NCI-H510A (cell line): ENCODE measurements around the gene CABLES2.

Source experiments
- DNase-seq: peaks from one replicate; lab custom pipeline; 2025; lab: John Stamatoyannopoulos, UW

CABLES2 gene

DNA sequence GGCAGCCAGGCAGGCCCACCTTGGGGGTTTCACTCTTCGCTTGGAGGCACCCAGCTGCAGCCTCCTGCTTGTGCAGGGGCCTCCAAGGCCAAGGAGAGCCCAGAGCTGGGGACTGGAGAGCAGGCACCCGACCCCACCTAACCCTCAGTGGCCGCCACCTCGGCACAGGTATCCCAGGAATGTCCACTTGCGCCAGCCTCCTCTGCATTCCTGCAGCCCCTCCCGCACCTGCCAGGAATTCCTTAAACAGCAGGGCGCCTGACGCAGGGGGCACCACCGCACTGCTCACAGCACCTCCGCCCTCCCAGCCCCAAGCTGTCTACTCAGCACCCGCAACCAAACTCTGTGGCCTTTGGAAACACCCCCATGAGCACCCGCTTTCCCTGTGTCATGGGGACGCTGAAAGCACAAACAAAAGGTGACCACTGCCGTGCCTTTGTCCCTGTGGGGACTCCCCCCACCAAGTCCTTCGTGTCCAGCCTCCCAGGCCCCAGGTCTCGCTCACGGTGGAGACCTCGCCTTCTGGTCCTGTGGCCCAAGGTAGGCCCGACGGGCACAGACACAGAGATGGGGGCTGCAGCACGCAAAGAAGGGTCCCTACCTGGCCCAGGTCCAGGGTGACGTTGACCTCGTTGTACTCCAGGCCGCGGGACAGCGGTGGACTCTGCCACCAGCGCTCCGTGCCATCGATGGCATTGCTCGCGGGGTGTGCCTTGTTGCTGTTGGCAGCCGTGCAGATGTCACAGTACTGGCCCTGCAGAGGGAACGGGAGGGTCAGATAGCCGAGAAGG is 45.1 kb downstream of the CABLES2 start:
- DNase-seq = no peak

- no peak for DNase-seq
Observed at GRCh38 chr20:62360854-62361798, 46.0 kb downstream of the CABLES2 start.

- no peak for DNase-seq
Observed at GRCh38 chr20:62359491-62360121, 47.5 kb downstream of the CABLES2 start.

DNA sequence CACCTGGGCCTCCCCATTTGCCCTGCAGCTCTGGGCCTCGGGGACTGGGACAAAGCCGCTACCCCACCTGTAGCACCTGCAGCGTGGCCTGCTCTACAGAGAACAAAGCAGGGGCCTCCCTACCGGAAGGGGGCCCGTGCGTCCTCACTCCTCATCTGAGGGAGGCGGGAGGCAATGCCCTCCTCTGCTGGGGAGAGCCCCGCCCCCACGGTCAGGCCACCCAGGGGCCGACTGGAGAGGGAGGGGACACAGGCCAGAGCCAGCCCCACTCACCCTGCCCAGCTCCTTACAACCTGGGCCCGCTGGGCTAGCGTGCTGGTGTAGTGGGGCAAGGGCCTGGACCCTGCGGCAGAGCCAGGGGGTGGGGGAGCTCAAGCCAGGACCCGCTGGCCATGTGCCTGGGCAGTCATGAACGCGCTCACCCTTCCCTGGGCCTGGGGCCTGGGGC is 48.0 kb downstream of the CABLES2 start:
- DNase-seq = peak; percentile 96

DNA sequence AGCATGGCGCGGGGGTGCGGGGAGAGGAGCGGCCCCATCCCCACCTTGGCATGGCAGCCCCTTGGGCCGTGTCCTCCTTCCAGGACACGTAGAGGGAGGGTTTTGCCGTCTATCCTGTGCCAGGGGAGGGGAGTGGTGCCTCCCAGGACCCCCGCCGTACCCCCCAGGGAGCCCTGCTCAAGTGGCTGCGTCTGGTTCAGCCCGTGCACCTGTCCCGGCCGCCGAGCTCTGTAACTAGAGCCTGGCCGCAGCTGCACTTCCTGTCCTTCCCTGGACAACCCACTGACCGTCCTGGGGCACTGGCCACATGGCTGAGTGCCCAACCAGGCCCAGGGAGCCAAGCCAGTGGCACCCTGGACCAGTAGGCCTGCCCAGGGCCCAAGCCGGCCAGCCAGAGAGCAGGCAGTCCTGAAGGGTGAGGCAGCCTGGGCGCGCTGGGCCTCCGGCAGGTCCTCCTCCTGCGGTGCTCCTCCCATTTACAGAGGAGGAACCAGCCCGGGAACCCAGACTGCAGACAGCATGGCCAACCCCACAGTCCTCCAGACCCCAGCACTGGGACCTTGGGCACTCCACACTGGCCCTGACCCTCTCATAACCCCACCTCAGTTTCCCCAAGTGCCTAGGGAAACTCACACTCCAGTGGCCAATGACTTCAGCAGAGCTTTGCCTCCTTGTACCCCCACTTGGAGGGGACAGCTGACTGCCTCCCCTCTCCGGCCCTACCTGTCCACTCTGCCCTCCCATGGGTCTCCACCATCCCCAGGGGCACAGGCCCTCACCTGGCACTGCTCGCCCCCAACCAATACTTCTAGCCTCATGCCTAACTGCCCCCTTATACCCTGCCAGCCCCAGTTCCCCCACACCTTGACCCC is 48.7 kb downstream of the CABLES2 start:
- DNase-seq = peak; percentile 68

GRCh38 chr20:62357681-62358080 is 49.4 kb downstream of the CABLES2 start:
- DNase-seq = no peak

GRCh38 chr20:62357187-62357667 is 49.9 kb downstream of the CABLES2 start:
- DNase-seq = no peak

DNA sequence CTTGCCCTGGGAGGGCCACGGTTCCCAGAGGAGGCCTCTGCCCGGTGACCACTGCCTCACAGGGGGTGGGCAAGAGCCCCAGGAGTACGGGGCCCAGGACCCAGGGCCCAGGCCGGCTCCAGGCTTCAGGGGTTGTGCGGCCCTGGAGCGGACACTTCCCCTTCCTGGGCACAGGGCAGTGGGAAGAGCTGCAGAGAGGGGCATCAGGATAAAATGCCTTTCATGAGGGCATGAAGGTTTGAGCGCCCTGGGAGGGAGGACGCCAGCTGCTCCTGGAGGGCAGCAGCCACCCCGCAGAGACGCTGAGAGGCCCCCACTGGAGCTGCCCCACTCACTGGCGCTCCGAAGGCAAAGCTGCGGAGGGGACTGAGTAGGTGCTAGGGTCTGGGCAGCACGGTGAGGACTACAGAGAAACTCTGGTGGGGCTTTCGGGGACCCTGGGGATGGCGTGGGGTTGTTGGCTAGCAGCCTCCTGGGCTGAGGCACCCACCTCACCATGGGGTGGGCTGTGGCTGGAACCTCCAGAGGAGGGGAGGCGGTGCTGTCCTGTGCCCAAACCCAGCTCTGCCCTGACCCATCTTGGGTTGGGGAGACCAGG is 50.4 kb downstream of the CABLES2 start:
- DNase-seq = no peak

GRCh38 chr20:62355878-62356588 is 51.1 kb downstream of the CABLES2 start:
- DNase-seq = peak; percentile 44

GRCh38 chr20:62355516-62355877 is 51.6 kb downstream of the CABLES2 start:
- DNase-seq = peak; percentile 26

DNA sequence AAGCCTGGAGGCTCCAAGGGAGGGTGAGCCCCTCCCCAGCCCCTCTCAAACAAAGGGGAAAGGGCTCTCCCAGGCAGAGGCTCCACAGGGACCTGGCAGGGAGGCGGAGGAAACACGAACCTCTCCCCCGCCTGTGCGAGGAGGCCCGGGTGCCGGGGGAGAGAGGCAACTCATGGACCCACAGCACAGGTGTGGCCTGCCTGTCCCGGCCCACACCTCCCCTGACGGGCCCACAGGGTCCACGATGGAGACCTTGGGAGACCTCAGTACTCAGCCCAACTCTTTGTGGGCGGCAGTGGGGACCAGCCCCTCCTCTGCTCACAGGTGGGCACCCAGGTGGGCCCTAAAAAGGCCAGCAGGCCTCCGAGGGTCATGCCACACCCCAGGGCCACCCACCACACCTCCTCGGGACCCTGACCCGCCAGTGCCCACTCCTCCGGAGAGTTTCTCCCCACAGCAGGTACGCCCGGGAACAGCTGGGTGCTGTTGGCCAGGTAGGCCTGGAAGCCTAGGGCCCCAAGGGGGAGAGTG is 52.2 kb downstream of the CABLES2 start:
- no peak for DNase-seq

GRCh38 chr20:62354031-62354808 is 52.9 kb downstream of the CABLES2 start:
- DNase-seq = no peak

GRCh38 chr20:62353289-62354030 is 53.6 kb downstream of the CABLES2 start:
- DNase-seq = no peak

DNA sequence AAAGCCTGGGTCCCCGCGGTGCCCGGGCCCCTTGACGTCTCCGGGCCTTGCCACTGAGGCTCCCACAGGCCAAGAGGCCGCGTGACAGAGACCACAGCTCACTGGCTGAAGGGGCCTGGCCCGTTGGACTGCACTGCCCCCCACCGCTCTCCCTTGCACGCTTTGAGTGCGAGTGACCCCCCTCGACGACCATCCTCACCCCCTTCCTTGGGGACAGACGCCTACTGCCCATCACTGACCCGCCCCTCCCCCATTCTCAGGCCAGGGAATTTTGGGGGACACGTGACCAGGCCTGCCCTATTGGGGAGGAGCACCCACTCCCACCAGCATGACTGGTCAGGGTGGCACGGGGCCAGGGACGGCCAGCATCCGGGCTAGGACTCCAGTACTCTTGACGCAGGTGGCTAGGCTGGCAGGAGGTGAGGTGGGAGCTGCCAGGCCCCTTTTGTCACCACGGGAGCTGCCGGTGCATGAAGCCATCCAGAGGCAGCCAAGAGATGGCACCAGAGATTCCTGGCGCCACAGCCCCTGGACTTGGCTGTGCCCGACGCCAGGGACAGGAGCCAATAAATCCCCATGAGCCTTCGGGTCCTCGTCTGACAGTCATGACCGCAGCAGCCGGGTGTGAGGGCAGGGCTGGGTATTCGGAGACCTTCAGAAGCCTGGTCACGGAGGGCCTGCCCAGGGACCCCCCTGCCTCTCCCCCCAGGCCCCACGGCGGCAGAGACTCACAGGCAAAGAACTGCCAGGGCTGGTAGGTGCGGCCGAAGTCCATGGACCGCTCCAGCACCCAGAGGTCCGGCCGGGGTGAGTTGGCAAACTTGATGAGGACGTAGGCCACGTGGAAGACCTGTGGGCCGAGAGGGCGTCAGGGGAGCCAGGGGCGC is 54.4 kb downstream of the CABLES2 start:
- DNase-seq = no peak

GRCh38 chr20:62351469-62352401 is 55.4 kb downstream of the CABLES2 start:
- no peak for DNase-seq
